Measurements from ENCODE around the gene PDE10A. TPM values are rescaled to one million over a fixed set of nuclear protein-coding genes. Genes with fewer than 3 reads are reported as not detected.

Gene PDE10A
- total RNA-seq, 1 experiment from 2014 or later = 0.31 TPM

DNA sequence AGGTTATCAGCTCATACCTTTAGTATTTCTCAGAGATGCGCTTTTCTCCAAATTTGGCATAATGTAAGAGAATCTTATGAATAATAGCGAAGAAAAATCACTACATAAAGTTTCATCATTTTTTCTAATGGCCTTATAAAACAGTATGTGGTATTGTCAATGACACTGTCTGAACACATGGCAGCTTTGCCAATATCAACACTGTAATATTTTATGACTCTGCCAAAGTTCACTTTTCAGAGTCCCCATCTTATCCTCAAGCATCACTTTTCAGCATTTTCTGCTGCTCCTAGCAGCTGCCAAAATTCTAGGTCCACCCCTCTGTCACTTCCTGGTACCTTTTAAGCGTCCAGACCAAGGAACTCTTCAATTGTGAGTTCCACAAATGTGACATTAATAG, 182.1 kb downstream of the PDE10A start:
- Mint-ChIP-seq H3K27ac (no peak overlapping the region), H3K9me3 (no peaks in the 10 kb centered on the region), H3K36me3 (ENCODE audit: insufficient read depth in 1 of 3, low read depth in 3 of 3) (no peaks in the 10 kb centered on the region), H3K4me3 (no peak overlapping the region), H3K4me1 (peaks cover 5% of the 10 kb centered on the region in 2 experiments), H3K27me3 (ENCODE audit: low read depth) (no peaks in the 10 kb centered on the region; the same call in 1 of the 2 replicates)
- Histone ChIP-seq H3K9me3 (ENCODE audit: control insufficient read depth, low read depth, low read length) (no peaks in the 10 kb centered on the region), H2BK120ac (ENCODE audit: low read depth, low read length, poor library complexity, severe bottlenecking) (no peak overlapping the region), H3K14ac (ENCODE audit: insufficient read depth, low read length) (no peak overlapping the region), H3K23me2 (ENCODE audit: insufficient read length, low read depth, low read length, poor library complexity, severe bottlenecking) (no peaks in the 10 kb centered on the region), H4K5ac (ENCODE audit: insufficient read length, low read depth, low read length) (no peak overlapping the region), H2BK20ac (ENCODE audit: low read depth, low read length, poor library complexity, severe bottlenecking) (no peak overlapping the region), H3K4me2 (ENCODE audit: insufficient read depth, insufficient read length, low read length) (no peak overlapping the region), H3K9ac (ENCODE audit: extremely low read depth, insufficient read length, low read length) (no peak overlapping the region), H4K91ac (ENCODE audit: insufficient read length, low read depth, low read length) (no peak overlapping the region), H3K27ac (ENCODE audit: insufficient read length, low read depth, low read length) (no peak overlapping the region), H2BK15ac (ENCODE audit: low read depth, low read length) (no peak overlapping the region), H2AFZ (ENCODE audit: low read length) (no peak overlapping the region), H4K20me1 (ENCODE audit: control insufficient read depth, insufficient read depth, insufficient read length) (no peaks in the 10 kb centered on the region), H3T11ph (ENCODE audit: low read length) (no peak overlapping the region), H3K79me1 (ENCODE audit: insufficient read depth, low read depth, low read length, poor library complexity, severe bottlenecking) (no peaks in the 10 kb centered on the region), H2BK5ac (ENCODE audit: insufficient read length, low read length) (no peak overlapping the region), H3K18ac (ENCODE audit: insufficient read length, low read depth, low read length) (no peak overlapping the region), H3K4me1 (ENCODE audit: insufficient read depth, low read length) (0 out of 2 replicates have a peak, but pooled peaks cover 2% of the 10 kb centered on the region), H3K4ac (ENCODE audit: low read depth, low read length) (no peak overlapping the region), H4K8ac (replicated peaks; ENCODE audit: insufficient read length, low read depth, low read length) (no peak overlapping the region), H2AK5ac (ENCODE audit: insufficient read length, low read length) (no peak overlapping the region), H3K27me3 (ENCODE audit: insufficient read depth, low read length) (no peaks in the 10 kb centered on the region), H3K56ac (ENCODE audit: insufficient read length, low read depth, low read length) (no peak overlapping the region), H3K23ac (ENCODE audit: insufficient read length, low read depth, low read length) (no peak overlapping the region), H3K79me2 (ENCODE audit: insufficient read depth, low read length) (no peaks in the 10 kb centered on the region), H2BK12ac (ENCODE audit: insufficient read length, low read depth, low read length) (no peak overlapping the region)
- no CpG with 5 or more reads among the region's 3 CpGs for WGBS (ENCODE audit: extremely low coverage, insufficient read length, low lambda C conversion rate)
- DNase-seq = no peak
- no peak for TF ChIP-seq CTCF (conservative IDR thresholded peaks at IDR 0.05)

Measured in H9 (cell line).